K562 (cell line): ENCODE data around the gene LZTR1. TPM values are rescaled to one million over a fixed set of nuclear protein-coding genes. Genes with fewer than 3 reads are reported as not detected.

Experiments
- CAMTA2 ChIP-seq: fragments of 250-450 bp; sonication (Bioruptor Pico); conservative IDR thresholded peaks from 2 replicates; pipeline ENCODE4 v1.5.1; 2022
- CHD2 ChIP-seq: IDR thresholded peaks from 2 replicates; pipeline ENCODE4 v1.6.1; 2011; ENCODE audit warnings: low read depth, low read length
- CREB5 ChIP-seq: fragments of 250-450 bp; sonication (Bioruptor Pico); IDR thresholded peaks from 2 replicates; pipeline ENCODE4 v1.5.0; 2020; ENCODE audit warnings: mild to moderate bottlenecking
- E2F4 ChIP-seq: sonication (generic); formaldehyde crosslinking; IDR thresholded peaks from 2 replicates; pipeline ENCODE4 v1.8.0; 2022; ENCODE audit warnings: mild to moderate bottlenecking, low read depth, missing genetic modification reagents
- HNRNPL ChIP-seq: fragments of 200-400 bp; formaldehyde crosslinking; IDR thresholded peaks from 2 replicates; pipeline ENCODE4 v1.6.1; 2017; ENCODE audit warnings: low read depth, mild to moderate bottlenecking, low read length
- IRF1 ChIP-seq: sonication (generic); formaldehyde crosslinking; IDR thresholded peaks from 2 replicates; pipeline ENCODE4 v1.8.0; 2022; ENCODE audit warnings: missing genetic modification reagents, mild to moderate bottlenecking, borderline replicate concordance
- MAZ ChIP-seq, 2 experiments: fragments of 450-650 bp in 1 of 2; sonication (generic) in 1 of 2; formaldehyde crosslinking; IDR thresholded peaks in 1 of 2; conservative IDR thresholded peaks in 1 of 2; 2 replicates each; pipeline versions ENCODE4 v1.4.0 to v1.5.0; 2020; ENCODE audit warnings: mild to moderate bottlenecking in 1 of 2, missing genetic modification reagents in 1 of 2
- MBD2 ChIP-seq: sonication (generic); IDR thresholded peaks from 2 replicates; pipeline ENCODE4 v1.6.1; 2016; ENCODE audit warnings: low read depth, borderline replicate concordance
- NFIX ChIP-seq: fragments of 250-450 bp; sonication (Bioruptor Pico); IDR thresholded peaks from 2 replicates; pipeline ENCODE4 v1.4.0; 2020; ENCODE audit warnings: low read depth, mild to moderate bottlenecking, moderate library complexity
- NR2F6 ChIP-seq: fragments of 450-650 bp; formaldehyde crosslinking; IDR thresholded peaks from 2 replicates; pipeline ENCODE4 v1.4.0; 2020; ENCODE audit warnings: mild to moderate bottlenecking
- PCBP2 ChIP-seq: fragments of 200-400 bp; formaldehyde crosslinking; IDR thresholded peaks from 2 replicates; pipeline ENCODE4 v1.6.1; 2018; ENCODE audit warnings: low read length, low read depth, mild to moderate bottlenecking, moderate library complexity; ENCODE audit not compliant: poor library complexity, severe bottlenecking
- SIX5 ChIP-seq, 2 experiments: IDR thresholded peaks; 2 replicates each; pipeline ENCODE4 v1.6.1; 2011; ENCODE audit warnings: low read length in 2 of 2, borderline replicate concordance in 1 of 2, low read depth in 1 of 2, mild to moderate bottlenecking in 1 of 2, moderate library complexity in 1 of 2; ENCODE audit not compliant: insufficient read depth in 1 of 2
- SNRNP70 ChIP-seq: fragments of 200-400 bp; formaldehyde crosslinking; optimal IDR thresholded peaks from 2 replicates; pipeline ENCODE3; 2017; ENCODE audit warnings: low read depth, low read length
- SPI1 ChIP-seq: IDR thresholded peaks from 2 replicates; pipeline ENCODE4 v1.6.1; 2011; ENCODE audit warnings: low read depth, low read length, control low read depth, borderline replicate concordance
- STAT6 ChIP-seq: sonication (generic); formaldehyde crosslinking; IDR thresholded peaks from 2 replicates; pipeline ENCODE4 v1.8.1; 2023; ENCODE audit warnings: mild to moderate bottlenecking, missing genetic modification reagents
- TAF9B ChIP-seq: fragments of 450-650 bp; IDR thresholded peaks from 2 replicates; pipeline ENCODE4 v1.6.1; 2018; ENCODE audit warnings: mild to moderate bottlenecking; ENCODE audit not compliant: partially characterized antibody
- ZNF134 ChIP-seq: fragments of 250-450 bp; sonication (Bioruptor Pico); conservative IDR thresholded peaks from 2 replicates; pipeline ENCODE4 v1.4.0; 2020
- ZNF174 ChIP-seq: fragments of 250-450 bp; sonication (Bioruptor Pico); IDR thresholded peaks from 2 replicates; pipeline ENCODE4 v1.4.0; 2020; ENCODE audit warnings: mild to moderate bottlenecking
- ZNF232 ChIP-seq: sonication (generic); formaldehyde crosslinking; IDR thresholded peaks from 2 replicates; pipeline ENCODE4 v1.8.0; 2022; ENCODE audit warnings: mild to moderate bottlenecking, missing genetic modification reagents
- ZNF41 ChIP-seq: fragments of 250-450 bp; sonication (Bioruptor Pico); conservative IDR thresholded peaks from 2 replicates; pipeline ENCODE4 v1.4.0; 2020; ENCODE audit warnings: mild to moderate bottlenecking
- ZNF707 ChIP-seq: fragments of 250-450 bp; sonication (Bioruptor Pico); conservative IDR thresholded peaks from 2 replicates; pipeline ENCODE4 v1.8.0; 2022; ENCODE audit warnings: inconsistent platforms, mild to moderate bottlenecking, moderate library complexity
- polyA plus RNA-seq, 8 experiments: library from polyadenylated mRNA; depleted of rRNA in 4 of 8; stranded (reverse) in 5 of 8; unstranded in 3 of 8; fragments of >200 nt; fragmentation: Nextera tagmentation in 2 of 8; fragmentation: Illumina TruSeq in 1 of 8; extraction: Ambion mirVana in 2 of 8; extraction: Trizol in 1 of 8; gene quantifications; 2 replicates each; pipeline versions ENCODE4 v1.2.1 to v1.2.3, GENCODE V29; 2011 to 2014; ENCODE audit warnings: inconsistent platforms in 1 of 8, missing spikeins in 1 of 8
- total RNA-seq, 7 experiments: library from RNA; depleted of rRNA in 6 of 7; stranded (reverse); fragments of >200 nt in 6 of 7; fragmentation: Illumina TruSeq in 2 of 7; extraction: Trizol in 2 of 7; gene quantifications; 2 replicates each; pipeline versions ENCODE4 v1.2.1 to v1.2.3, GENCODE V29; 2011 to 2021; ENCODE audit warnings: low replicate concordance in 1 of 7

LZTR1 gene
- total and polyA plus RNA-seq, 9 of the 15 experiments (the other 6 are each of a cell fraction or from before 2014, with no cell fraction given), result 2.2 to 135 (median 63.0) TPM

GRCh38 chr22:21014726-21015465 is 32.8 kb downstream of the LZTR1 start, which contains the start of gene P2RX6 (continued):
- TF ChIP-seq ZNF41, result 0 out of 2 replicates have a peak, but pooled peaks have one; percentile 15
- TF ChIP-seq TAF9B, result no peak
- no peak for TF ChIP-seq NFIX
- TF ChIP-seq NR2F6, result peak; percentile 98; the same call in 1 of the 2 replicates
- peak; percentile 76 for TF ChIP-seq ZNF134 (CRISPR knock-in tag)
- TF ChIP-seq CHD2, result 0 out of 2 replicates have a peak, but pooled peaks have one; percentile 18
- peak; percentile 92; the same call in 1 of the 2 replicates for TF ChIP-seq HNRNPL
- TF ChIP-seq SIX5 (IDR thresholded peaks at IDR 0.05; ENCODE audit: borderline replicate concordance in 1 of 2, insufficient read depth in 1 of 2, low read depth in 1 of 2, low read length in 2 of 2), result no peak
- 0 out of 2 replicates have a peak, but pooled peaks have one; percentile 8 for TF ChIP-seq CREB5 (CRISPR knock-in tag)
- TF ChIP-seq MBD2, result no peak
- no peak for TF ChIP-seq ZNF232 (CRISPR knock-in tag)
- TF ChIP-seq E2F4 (CRISPR knock-in tag), result no peak
- no peak for TF ChIP-seq STAT6 (CRISPR knock-in tag)
- no peak for TF ChIP-seq IRF1 (CRISPR knock-in tag)
- peak; percentile 90 for TF ChIP-seq SNRNP70
- TF ChIP-seq ZNF707 (CRISPR knock-in tag), result no peak
- peak; percentile 77; the same call in 1 of the 2 replicates for TF ChIP-seq SPI1
- peak; percentile 84; the same call in 1 of the 2 replicates for TF ChIP-seq ZNF174 (CRISPR knock-in tag)
- peak in 1 of 2 experiments; percentile 99; a peak in 2 of 4 replicates for TF ChIP-seq MAZ (CRISPR knock-in tag; conservative IDR thresholded peaks at IDR 0.05 in 1 of 2, IDR thresholded peaks at IDR 0.05 in 1 of 2)
- 0 out of 2 replicates have a peak, but pooled peaks have one; percentile 74 for TF ChIP-seq CAMTA2
- TF ChIP-seq PCBP2, result no peak
